ENCODE measurements around the gene CBX3.
"Not testable (repeated sequence)": the region's sequence is repeated elsewhere in the genome, so short reads cannot be mapped to it uniquely, and the experiment has no call there.

CBX3 gene
- 97.6 to 181 reads per million in 2 donors for total RNA-seq

GRCh38 chr7:26201247-26202018 lies at the start of gene CBX3:
CBX3 (plus strand) TSS chr7:26201745; CDS start chr7:26202999, 1,254 bp downstream.
- peak; percentile 73 to 96 (median 80) for DNase-seq

- peak; percentile 68 to 91 (median 73) for DNase-seq
Observed at GRCh38 chr7:26151953-26152781, 49.4 kb upstream of the CBX3 start, which contains the start of gene NFE2L3. NFE2L3 (plus strand) TSS chr7:26152198; CDS start chr7:26152499, 301 bp downstream.

- peak in 2 of 5 experiments; percentile 27 to 60 for DNase-seq
Observed at GRCh38 chr7:26152782-26153240, 48.7 kb upstream of the CBX3 start.

GRCh38 chr7:26153241-26153822 lies 48.2 kb upstream of the CBX3 start:
- DNase-seq = peak in 1 of 5 experiments; percentile 24

- DNase-seq = peak in 1 of 5 experiments; percentile 61
Observed at GRCh38 chr7:26153823-26154783, 47.4 kb upstream of the CBX3 start.

GRCh38 chr7:26155531-26156375 lies 45.8 kb upstream of the CBX3 start:
- DNase-seq = no peak

GRCh38 chr7:26156451-26157420 lies 44.8 kb upstream of the CBX3 start:
- DNase-seq = peak in 4 of 5 experiments; percentile 36 to 75 (median 59)

- no peak for DNase-seq
Observed at GRCh38 chr7:26157520-26158105, 43.9 kb upstream of the CBX3 start.

- DNase-seq = no peak
Observed at GRCh38 chr7:26159243-26159642, 42.3 kb upstream of the CBX3 start.

- no peak for DNase-seq
Observed at GRCh38 chr7:26160896-26161295, 40.6 kb upstream of the CBX3 start.

- no peak for DNase-seq
Observed at GRCh38 chr7:26162431-26162830, 39.1 kb upstream of the CBX3 start.

GRCh38 chr7:26163804-26164203 lies 37.7 kb upstream of the CBX3 start:
- not testable (repeated sequence) for DNase-seq

GRCh38 chr7:26165950-26166683 lies 35.4 kb upstream of the CBX3 start:
- no peak for DNase-seq

GRCh38 chr7:26166684-26167266 lies 34.8 kb upstream of the CBX3 start:
- no peak for DNase-seq

GRCh38 chr7:26167303-26167934 lies 34.1 kb upstream of the CBX3 start:
- DNase-seq = peak in 2 of 5 experiments; percentile 63 to 74

GRCh38 chr7:26168458-26169023 lies 33.0 kb upstream of the CBX3 start:
- no peak for DNase-seq

- no peak for DNase-seq
Observed at GRCh38 chr7:26169271-26169670, 32.3 kb upstream of the CBX3 start.

Data from T-helper 2 cell (primary cell).